Activated CD8-positive, alpha-beta memory T cell treated with anti-CD3 and anti-CD28 coated beads for 4 hours (primary cell): Measurements from ENCODE around the gene OR1F1.
"Not testable (repeated sequence)": the region's sequence is repeated elsewhere in the genome, so short reads cannot be mapped to it uniquely, and the experiment has no call there.

Experiments
- DNase-seq, 2 donors: peaks; one replicate each; pipeline ENCODE4 v3.0.0-alpha.2; 2020; ENCODE audit warnings: low read depth in 2 of 2

OR1F1 gene

DNA sequence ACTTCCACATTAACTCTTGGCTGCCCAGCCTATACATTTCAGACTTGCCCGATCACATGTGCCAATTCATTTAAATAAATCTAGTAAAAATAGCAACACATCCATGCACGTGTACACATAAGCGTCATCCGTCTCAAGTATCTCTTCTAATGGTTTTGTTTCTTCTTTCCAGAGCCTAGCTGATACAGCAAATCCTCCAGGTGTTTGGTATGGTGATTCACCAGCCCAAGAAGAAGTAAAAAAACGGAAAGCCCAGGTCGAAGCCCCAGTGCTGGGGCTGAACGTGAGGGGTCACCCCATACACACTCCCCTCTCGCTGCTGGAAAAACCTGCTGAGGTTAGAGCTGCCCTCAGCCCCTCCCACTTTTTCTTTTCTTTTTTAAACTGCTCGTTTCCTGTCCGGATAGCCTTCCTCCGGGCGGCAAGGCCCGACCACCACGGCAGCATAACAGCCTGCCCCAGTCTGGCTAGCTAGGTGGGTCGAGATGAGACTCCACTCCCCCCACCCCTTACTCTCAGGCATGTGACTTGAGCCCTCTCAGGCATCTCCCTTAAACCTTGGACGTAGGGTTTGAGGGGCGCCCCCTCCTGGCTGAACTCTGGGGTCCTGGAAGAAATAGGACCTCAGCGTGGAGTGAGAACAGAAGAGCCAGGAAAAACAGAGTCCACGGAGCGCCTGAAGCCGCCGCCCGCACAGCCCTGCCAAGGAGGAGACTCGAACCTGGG, 13.9 kb upstream of the OR1F1 start:
- no peak for DNase-seq

DNA sequence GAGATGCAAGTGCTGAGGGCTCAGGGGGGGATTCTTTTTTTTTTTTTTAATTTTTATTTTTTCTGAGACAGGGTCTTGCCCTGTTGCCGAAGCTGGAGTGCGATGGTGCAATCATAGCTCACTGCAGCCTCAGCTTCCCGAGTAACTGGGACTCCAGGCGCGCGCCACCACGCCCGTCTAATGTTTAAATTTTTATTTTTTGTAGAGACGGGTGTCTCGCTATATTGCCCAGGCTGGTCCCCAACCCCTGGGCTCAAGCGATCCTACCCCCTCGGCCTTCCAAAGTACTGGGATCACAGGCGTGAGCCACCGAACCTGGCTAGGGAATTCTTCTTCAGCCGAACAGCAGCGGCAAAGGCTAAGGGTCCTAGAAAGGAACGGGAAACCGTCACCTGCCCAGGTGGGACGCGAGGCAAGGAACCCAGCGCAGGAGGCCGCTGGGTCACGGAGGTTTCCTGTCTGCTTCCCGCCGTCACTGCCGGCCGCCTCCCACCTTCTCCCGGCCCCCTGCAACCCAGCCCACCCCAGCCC, 13.3 kb upstream of the OR1F1 start:
- DNase-seq, result no peak

- DNase-seq, result no peak
Measured at GRCh38 chr16:3175157-3176093, 12.6 kb upstream of the OR1F1 start.

DNA sequence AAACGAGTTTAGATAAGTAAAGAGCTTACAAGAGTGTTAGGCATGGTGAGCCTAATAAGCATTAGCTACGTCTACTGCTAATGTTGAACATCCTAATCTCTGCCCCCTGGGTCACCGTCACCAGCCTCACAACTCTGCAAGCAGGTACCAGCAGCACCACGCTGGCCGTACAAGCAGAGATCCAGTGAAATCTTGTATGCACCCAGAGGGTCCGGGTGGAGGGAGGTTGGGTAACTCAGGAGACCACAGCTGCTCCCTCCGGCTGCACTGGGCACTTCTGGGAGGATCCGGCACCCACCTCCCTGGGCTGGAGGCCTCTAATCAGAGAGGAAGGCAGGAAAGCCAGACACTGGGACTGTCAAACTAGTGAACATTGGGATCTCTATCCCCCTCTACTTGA, 8.4 kb upstream of the OR1F1 start:
- no peak for DNase-seq

GRCh38 chr16:3180445-3180878, 7.5 kb upstream of the OR1F1 start:
- no peak for DNase-seq

DNA sequence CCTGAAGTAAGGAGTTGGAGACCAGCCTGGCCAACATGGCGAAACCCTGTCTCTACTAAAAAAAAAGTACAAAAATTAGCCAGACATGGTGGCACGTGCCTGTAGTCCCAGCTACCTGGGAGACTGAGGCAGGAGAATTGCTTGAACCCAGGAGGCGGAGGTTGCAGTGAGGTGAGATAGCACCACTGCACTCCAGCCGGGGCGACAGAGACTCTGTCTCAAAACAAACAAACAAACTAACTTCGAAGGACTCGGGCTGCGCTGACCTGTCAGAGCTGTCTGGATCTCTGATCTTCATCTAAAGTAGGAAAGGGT, 5.8 kb upstream of the OR1F1 start:
- not testable (repeated sequence) for DNase-seq

DNA sequence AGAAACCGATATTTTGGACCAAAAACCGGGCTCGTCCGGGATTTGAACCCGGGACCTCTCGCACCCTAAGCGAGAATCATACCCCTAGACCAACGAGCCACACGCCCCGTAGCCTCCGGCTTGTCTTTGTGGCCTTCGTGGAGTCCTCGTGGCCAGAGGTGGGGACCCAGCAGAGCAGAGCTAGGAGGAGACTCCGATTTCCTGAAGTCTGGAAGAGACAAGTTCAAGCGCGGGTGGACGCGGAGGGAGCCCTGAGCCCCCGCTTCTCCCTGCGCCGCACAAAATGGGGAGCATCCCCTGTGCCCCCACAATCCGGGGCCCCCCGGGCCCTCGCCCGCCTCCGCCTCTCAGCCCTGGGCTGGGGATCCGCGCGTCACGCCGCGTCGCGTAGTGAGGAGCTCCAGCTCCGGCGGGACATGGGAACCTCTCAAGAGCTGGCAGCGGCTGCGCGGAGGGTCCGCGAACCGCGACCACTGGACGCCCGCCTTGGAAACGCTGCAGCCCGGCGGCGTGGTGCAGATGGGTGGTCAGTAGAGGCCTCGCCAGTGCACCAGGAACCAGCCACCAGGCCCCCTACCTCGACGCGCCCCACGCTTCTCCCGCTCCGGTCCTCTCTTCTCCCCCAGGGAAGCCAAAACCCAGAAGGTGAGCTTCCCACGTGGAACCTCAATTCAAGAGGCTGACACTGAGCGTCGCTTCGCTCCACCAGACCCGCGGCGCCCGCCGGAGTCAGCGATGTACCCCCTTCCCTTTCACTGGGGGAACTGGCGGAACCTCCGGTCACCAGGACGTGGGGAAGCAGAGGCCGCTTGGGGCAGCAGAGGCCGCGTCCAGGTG, 5.2 kb upstream of the OR1F1 start:
- no peak for DNase-seq

- DNase-seq, result no peak
Measured at GRCh38 chr16:3183445-3184139, 4.4 kb upstream of the OR1F1 start.

DNA sequence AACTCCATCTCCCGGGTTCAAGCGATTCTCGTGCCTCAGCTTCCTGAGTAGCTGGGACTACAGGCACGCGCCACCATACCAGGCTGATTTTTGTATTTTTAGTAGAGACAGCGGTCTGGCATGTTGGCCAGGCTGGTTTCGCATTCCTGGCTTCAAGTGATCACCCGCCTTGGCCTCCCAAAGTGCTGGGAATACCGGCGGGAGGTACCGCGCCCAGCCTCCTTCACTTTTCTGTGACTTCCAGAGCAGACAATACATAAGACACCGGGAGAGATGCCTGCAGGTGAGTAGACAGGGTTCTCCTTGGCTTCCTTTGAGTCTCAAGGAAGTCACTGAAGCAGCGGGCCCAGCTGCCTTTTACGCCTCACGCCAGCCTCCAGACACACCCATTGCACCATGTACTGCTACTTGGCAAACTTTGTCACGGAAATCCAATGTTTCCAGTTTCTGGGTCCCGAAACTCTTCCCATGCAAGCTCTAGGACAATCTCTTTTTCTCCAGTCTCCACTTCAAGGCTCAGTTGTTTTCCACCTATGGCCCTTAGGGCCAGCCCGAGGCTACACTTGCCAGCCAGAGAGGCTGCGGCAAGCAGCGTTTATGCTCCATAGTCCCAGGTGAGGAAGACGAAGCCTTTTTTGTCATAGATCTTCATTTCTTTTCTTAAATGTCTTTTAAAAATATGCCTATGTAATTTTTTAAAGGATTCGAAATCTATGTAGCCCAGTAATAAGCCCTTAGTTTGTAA, 886 bp upstream of the OR1F1 start:
- no peak for DNase-seq

GRCh38 chr16:3188675-3188924, 596 bp downstream of the OR1F1 start:
- DNase-seq, result no peak

DNA sequence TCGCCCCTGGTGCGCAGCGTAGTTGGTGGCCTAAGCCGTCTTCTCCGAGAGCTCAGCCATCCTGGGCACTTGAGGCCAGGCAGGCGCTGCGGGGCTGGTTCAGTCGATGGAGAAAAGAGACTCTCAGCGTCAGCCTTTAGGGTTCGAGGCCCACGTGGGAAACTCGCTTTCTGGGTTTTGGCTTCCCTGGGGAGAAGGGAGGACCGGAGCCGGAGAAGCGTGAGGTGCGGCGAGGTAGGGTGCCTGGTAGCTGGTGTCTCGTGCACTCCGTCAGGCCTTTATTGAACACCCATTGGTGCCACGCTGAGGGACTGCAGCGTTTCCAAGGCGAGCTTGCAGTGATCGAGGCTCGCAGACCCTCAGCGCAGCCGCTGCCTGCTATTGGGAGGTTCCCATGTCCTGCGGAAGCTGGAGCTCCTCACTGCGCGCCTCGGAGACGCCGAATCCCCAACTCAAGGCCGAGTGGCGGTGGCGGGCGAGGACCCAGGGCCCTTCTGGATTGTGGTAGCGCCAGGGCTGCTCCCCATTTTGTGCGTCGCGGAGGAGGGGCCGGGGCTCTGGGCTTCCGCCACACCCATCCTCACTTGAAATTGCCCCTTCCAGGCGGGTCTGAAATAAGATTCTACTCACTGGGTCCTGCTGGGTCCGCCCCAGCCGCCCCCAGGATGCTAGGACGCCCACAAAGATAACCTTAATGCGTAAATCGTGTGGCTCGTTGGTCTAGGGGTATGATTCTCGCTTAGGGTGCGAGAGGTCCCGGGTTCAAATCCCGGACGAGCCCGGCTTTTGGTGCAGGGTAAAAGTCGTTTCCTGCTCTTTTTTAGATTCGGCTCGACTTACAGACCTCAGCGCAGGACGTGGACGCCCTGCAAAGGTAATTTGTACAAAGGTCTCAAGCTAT, 1.2 kb downstream of the OR1F1 start:
- DNase-seq, result no peak

- DNase-seq, result no peak
Measured at GRCh38 chr16:3189869-3190268, 1.9 kb downstream of the OR1F1 start.

DNA sequence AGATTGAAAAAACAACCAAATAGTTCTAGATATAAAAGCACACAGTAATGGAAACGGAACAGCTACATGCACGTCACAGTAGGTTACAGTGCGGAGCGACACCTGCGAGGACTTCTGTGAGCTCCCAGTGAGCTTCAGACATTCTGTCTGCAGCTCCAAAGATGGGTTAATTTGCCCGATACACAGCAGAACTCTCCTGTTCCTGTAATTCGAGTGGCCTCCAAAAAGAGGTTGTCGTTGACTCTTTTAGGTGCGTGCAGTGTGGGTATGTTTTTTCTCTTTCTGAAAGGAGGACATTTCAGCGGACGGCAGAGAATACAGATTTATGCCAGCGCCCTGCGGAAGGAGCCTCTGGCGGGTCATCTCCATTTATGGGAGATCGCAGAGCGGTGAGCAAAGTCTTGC, 2.9 kb downstream of the OR1F1 start:
- no peak for DNase-seq

DNA sequence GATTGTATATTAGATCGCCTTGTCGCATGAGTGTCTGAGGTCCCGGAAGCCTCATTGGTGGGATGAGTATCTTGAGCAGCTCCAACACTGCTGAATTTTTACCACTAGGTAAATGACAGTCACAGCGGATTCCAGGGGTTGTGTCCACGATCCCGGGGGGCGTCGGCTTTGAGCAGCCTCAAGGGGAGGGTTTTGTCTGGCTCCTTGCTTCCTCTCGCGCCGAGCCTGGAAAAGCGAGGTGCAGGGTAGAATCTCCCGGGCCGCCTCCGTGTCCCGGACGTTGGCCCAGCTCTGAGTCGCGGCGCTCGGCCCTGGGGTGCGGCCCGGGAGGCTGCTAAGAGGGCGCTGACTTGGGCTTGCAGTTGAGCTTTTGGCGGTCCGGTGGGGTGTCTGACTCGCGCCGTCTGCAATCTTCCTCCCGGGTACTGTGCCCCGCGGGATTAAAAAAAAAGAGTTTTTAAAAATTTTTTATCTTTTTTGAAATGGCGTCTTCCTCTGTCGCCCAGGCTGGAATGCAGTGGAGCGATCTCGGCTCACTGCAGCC, 4.5 kb downstream of the OR1F1 start:
- no peak for DNase-seq

DNA sequence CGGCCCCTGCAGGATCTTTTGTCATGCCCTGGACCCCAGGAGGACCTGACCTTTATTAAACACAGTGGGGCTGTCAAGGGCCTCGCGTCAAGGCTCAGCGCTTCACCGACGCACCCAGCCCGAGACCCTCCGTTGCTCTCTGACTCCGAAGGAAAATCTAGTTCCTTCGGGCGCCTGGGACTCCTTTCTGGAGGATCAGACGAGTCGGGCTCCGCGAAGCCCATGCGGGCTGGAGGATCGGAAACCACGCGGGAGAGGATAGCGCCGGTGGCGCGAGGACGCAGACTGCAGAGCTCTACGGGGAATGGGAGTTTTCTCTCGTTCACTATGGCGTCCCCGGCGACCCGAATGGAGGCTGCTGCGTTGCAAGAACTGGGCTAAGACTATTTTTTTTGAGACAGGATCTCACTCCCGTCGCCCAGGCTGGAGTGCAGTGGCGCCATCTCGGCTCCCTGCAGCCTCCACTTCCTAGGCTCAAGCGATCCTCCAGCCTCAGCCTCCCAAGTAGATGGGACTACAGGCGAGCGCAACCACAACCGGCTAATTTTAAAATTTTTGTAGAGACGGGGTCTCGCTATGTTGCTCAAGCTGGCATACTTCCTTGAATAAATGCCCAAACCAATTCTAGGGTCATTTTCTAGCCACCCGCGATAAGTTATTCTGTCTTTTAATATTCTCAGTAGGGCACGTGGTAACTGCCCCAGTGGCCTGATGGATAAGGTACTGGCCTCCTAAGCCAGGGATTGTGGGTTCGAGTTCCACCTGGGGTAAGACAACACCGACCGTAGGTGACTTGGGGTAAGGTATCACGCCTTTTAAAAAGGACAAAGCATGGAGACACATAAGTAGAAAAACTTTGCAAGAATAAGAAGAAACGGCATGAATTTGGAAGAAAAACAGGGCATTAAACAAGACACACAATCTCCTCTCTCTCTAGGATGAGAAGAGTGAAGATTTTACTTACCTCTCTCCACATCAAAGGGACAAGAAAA, 5.5 kb downstream of the OR1F1 start:
- DNase-seq, result no peak

DNA sequence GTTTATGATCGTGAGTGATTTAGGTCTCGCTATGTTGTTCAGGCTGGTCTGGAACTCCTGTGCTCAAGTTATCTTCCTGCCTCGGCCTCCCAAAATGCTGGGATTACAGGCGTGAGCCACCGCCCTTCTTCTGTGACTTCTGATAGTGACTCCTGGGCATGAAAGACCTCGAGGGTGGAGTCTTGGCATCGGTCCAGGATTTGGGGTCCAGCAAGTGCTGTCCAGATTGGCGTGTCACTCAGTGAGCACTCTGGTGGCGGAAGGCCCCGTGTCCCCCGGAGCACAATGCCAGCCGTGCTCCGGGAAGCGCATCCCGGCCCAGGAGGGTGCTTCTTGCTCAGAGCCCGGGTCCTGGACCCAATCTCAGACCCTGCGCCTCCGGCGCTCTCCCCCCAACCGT, 6.8 kb downstream of the OR1F1 start:
- no peak for DNase-seq

DNA sequence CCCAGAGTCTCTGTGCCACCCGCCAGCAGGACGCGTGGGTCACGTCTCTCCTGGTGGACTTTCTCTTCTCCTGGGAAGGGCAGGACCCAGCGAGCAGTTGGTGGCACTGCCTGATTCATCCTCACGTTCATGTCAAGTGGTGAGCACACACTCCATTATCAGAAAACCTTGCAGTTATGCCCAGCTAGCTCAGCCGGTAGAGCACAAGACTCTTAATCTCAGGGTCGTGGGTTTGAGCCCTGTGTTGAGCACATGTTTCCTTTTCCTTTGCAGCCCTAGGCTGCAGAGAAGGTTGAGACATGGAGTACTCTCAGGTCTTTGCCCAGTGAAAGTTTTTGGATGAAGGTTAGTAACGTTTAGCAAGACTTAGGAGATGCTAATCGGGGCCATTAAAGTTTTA, 8.0 kb downstream of the OR1F1 start:
- no peak for DNase-seq

- DNase-seq, result not testable (repeated sequence)
Measured at GRCh38 chr16:3197694-3198333, 9.8 kb downstream of the OR1F1 start.
